Pulmonary artery endothelial cell (primary cell): ENCODE measurements around the gene DLD. TPM values are rescaled to one million over a fixed set of nuclear protein-coding genes. Genes with fewer than 3 reads are reported as not detected.
A peak's percentile ranks its signal among the peaks of the same experiment; 100 is the strongest.
"Not testable (repeated sequence)": the region's sequence is repeated elsewhere in the genome, so short reads cannot be mapped to it uniquely, and the experiment has no call there.

ENCODE experiments used
- DNase-seq: peaks from one replicate; pipeline ENCODE4 v3.0.0-alpha.2; 2011; ENCODE audit warnings: low read depth, low spot score
- total RNA-seq: library from RNA; depleted of rRNA; stranded (reverse); fragments of >200 nt; gene quantifications from 2 replicates; pipeline ENCODE4 v1.2.3, GENCODE V29; 2014

Gene DLD
- 61.3 and 83.9 TPM in 2 replicates for total RNA-seq

GRCh38 chr7:107890962-107891635 lies at the start of gene DLD:
DLD (plus strand) TSS chr7:107891183; CDS start chr7:107891251, 68 bp downstream.
- peak; percentile 69 for DNase-seq

GRCh38 chr7:107842213-107842612 lies 48.8 kb upstream of the DLD start:
- DNase-seq: no peak

- no peak for DNase-seq
Measured at GRCh38 chr7:107843184-107843583, 47.8 kb upstream of the DLD start.

- DNase-seq: no peak
Measured at GRCh38 chr7:107846324-107846723, 44.7 kb upstream of the DLD start.

GRCh38 chr7:107847168-107847835 lies 43.7 kb upstream of the DLD start:
- DNase-seq: no peak

- DNase-seq: not testable (repeated sequence)
Measured at GRCh38 chr7:107847836-107848175, 43.2 kb upstream of the DLD start.

- DNase-seq: not testable (repeated sequence)
Measured at GRCh38 chr7:107848211-107848610, 42.8 kb upstream of the DLD start.

GRCh38 chr7:107850216-107850615 lies 40.8 kb upstream of the DLD start:
- DNase-seq: no peak

GRCh38 chr7:107850643-107851042 lies 40.3 kb upstream of the DLD start:
- DNase-seq: no peak

- no peak for DNase-seq
Measured at GRCh38 chr7:107854454-107854853, 36.5 kb upstream of the DLD start.

- DNase-seq: no peak
Measured at GRCh38 chr7:107854989-107855388, 36.0 kb upstream of the DLD start.

GRCh38 chr7:107856806-107857540 lies 34.0 kb upstream of the DLD start:
- DNase-seq: no peak

- no peak for DNase-seq
Measured at GRCh38 chr7:107857541-107857912, 33.5 kb upstream of the DLD start.

GRCh38 chr7:107858280-107858679 lies 32.7 kb upstream of the DLD start:
- no peak for DNase-seq

GRCh38 chr7:107860279-107860961 lies 30.6 kb upstream of the DLD start:
- DNase-seq: no peak

- no peak for DNase-seq
Measured at GRCh38 chr7:107860981-107861652, 29.9 kb upstream of the DLD start.

- no peak for DNase-seq
Measured at GRCh38 chr7:107865956-107866775, 24.8 kb upstream of the DLD start.

GRCh38 chr7:107867858-107868466 lies 23.0 kb upstream of the DLD start:
- DNase-seq: no peak

- no peak for DNase-seq
Measured at GRCh38 chr7:107870427-107871000, 20.5 kb upstream of the DLD start.

- DNase-seq: no peak
Measured at GRCh38 chr7:107874111-107874510, 16.9 kb upstream of the DLD start.
